ENCODE data around the gene SLC35F5.

DNA sequence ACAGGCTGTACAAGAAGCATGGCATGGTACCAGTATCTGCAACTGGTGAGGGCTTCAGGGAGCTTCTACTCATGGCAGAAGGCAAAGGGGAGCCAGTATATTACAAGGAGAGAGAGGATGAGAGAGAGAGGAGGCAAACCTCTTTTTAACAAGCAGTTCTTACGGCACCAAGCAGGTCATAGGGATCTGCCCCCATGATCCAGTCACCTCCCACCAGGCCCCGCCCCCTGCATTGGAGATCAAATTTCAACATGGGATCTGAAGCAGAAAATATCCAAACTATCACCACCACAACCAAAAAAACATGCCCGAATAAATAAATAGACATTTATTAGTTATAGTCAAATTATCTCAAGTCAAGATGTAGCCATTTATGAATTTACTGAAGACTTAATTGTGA lies 14.5 kb upstream of the SLC35F5 start:
- TF ChIP-seq CTCF (IDR thresholded peaks at IDR 0.05; ENCODE audit: low read depth, low read length), result no peak
- no peak for TF ChIP-seq EZH2phosphoT487 (IDR thresholded peaks at IDR 0.05; ENCODE audit: low read depth)
